NCI-H2107 (cell line): Measurements from ENCODE around the gene CFAP77.
"Not testable (repeated sequence)": the region's sequence is repeated elsewhere in the genome, so short reads cannot be mapped to it uniquely, and the experiment has no call there.

Experiments used
- DNase-seq: peaks from one replicate; lab custom pipeline; 2025; lab: John Stamatoyannopoulos, UW

Gene CFAP77

DNA sequence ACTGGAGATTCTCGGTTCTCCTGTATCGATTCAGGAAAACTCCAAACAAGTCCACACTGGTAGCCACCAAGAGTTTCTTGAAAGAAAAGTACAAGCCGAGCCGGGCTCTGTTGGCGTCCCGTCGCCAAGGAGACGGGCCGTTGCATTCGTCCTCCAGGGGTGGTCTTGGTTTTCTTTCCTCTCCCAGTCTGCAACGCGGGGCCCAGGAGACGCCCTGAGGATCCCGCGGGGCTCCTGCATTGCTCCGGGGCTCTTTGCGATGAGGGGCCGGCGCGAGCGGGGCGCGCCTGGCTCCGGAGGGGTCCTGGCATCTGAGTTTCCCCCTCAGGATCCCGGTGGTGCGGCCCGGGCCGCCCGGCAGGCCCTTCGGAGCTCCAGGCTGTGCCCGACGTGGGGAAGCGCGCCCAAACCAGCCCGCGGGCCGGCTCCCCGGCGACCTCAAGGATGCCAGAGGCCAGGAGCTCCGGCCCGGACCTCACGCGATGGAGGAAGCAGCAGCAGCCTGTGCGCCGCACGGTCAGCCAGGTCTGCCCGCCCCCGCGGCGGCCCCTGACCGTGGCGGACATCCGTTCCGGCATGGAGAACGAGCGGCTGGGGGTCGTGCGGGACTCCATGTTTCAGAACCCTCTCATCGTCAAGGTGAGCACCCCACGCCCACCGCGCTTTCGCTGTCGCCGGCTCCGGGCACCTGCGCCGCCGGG is at the start of gene CFAP77:
Gene CFAP77 (plus strand): TSS at position 384 of the 701 bp plus-strand sequence. CDS start 61 bp downstream, at position 445.
- no peak for DNase-seq

DNA sequence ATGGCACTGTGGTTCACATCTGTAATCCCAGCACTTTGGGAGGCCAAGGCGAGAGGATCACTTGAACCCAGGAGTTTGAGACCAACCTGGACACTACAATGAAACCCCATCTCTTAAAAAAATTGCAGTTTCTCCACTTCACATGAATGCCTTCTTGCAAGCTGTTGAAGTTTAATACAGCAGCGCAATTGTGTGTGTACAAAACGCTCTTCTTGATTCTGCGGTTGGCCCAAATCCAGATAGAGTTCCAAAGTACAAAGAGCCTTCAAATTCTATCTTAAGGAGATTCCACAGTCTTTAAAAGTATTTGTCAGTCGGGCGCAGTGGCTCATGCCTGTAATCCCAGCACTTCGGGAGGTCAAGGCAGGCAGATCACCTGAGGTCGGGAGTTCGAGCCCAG is 45.9 kb upstream of the CFAP77 start:
- DNase-seq, result no peak

DNA sequence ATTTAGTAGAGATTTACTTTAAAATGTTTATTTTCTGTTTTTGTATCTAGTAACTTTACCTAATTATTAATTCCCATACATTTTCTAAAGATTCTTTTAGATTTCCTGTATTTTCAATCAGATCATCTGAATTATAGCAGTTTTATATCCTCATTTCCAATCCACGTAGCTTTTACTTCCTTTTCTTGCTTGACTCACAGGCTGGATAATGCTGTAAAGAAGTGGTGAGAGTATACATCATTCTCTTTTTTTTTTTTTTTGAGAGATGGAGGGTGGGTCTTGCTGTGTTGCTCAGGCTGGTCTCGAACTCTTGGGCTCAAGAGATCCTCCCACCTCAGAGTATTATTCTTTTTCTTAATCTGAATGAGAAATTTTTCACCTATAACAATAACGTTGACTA is 44.0 kb upstream of the CFAP77 start:
- DNase-seq, result no peak

DNA sequence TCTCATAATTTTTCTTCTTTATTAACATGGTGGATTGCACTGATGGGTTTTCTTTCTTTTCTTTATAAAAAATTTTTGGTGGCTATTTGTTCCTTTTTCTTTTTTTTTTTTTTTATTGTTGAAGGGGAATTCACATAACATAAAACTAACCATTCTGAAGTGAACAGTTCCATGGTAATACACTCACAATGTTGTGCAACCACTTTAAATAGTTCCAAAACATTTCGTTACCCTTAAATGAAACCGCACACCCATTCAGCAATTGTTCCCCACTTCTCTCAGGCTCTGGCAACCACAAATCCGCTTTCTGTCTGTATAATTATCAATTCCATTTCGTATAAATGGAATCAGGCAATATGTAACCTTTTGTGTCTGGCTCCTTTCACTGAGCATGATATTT is 43.5 kb upstream of the CFAP77 start:
- peak; percentile 3 for DNase-seq

DNA sequence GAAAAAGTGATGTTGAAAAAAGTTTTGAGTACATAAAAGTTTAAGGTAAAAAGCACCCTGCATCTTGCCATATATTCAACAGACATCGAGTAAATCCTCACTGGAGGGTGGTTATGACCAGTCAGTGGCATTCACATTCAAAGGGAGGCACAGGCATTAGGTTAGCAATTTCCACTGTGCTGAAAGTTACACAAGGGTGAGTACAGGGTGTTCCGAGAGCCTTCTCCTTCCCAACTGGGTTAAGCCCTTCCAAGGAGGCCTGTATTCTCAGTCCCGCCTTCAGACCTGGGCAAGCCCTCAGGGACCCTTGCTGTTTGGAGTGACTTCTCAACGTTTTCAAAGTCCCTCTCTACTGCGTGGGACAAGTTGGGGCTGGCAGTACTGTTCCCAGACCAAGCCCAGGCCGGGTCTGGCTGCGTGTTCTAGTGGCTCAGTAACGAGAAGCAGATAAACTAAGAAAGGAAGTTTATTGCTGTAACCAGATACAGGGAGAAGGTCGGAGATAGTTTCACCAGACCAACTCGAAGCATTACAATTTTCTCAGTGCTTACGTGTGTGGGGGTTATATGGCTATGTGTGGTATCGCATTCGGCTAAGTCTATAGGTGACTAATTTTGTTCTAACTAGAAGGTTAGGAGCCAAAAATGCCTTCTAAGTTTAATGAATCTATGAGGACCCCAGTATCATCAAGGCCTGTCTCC is 42.2 kb upstream of the CFAP77 start:
- DNase-seq, result no peak

GRCh38 chr9:132369421-132369820 is 40.6 kb upstream of the CFAP77 start:
- DNase-seq, result no peak

DNA sequence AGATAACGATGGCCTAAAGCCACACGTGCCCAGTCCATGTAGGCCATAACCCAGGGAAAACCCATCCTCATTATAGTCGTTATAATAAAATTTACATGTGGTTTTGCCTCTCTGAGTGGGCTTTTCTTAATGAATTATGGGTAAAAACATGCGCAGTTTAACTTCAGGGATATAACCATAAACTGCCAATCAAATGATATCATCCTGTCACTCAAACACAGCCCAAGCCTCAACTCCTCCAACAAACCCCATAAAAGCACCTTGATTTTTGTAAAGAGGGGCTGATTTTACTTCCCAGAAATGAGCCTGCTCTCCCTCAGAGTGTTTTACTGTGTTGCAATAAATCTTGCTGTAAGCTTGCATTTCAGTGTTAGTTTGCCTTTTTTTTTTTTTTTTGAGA is 39.4 kb upstream of the CFAP77 start:
- no peak for DNase-seq

DNA sequence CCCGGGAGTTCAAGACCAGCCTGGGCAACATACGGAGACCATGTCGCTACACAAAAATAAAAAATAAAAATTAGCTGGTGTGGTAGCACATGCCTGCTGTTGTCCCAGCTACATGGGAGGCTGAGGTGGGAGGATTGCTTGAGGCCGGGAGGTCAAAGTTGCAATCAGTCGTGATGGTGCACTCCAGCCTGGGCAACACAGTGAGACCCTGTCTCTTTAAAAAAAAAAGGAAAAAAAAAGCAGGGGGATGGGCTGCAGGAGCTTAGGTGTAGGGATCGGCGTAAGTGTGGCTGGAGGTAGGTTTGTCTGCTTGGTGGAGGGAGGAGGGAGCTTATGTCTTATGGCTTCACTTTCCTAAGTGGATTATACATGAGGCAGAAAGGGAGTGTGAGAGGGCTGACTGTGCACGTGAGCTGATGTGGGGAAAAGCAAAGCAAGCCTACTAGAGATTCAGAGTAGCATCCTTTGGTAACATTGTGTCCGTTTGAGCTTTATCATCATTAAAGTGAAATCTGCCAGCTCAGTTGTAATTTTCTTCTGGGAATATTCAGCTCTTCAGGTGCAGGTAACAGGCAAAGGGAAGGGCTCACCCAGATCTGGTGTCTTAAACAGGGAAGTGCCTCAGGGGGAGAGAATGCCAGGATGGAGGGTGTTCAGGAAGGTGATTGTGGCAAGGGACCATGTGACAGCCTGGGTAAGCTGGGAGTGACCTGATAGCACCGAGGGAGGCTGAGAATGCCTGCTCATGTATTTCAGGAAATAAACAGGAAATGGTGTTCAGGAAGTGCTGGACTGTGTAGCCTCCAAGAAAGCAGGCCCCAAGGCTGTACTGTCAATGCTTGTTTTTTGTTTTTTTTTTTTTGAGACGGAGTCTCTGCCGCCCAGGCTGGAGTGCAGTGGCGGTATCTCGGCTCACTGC is 37.6 kb upstream of the CFAP77 start:
- DNase-seq, result no peak

DNA sequence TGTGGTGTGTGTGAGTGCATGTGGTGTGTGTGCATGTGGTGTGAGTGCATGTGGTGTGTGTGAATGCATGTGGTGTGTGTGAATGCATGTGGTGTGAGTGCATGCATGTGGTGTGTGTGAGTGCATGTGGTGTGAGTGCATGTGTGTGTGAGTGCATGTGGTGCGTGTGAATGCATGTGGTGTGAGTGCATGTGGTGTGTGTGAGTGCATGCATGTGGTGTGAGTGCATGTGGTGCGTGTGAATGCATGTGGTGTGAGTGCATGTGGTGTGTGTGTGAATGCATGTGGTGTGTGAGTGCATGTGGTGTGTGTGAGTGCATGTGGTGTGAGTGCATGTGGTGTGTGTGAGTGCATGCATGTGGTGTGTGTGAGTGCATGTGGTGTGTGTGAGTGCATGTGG is 32.2 kb upstream of the CFAP77 start:
- not testable (repeated sequence) for DNase-seq

GRCh38 chr9:132378416-132378815 is 31.6 kb upstream of the CFAP77 start:
- not testable (repeated sequence) for DNase-seq

GRCh38 chr9:132381966-132382541 is 28.0 kb upstream of the CFAP77 start:
- no peak for DNase-seq

- DNase-seq, result no peak
Observed at GRCh38 chr9:132383462-132383883, 26.5 kb upstream of the CFAP77 start.

GRCh38 chr9:132384376-132384775 is 25.6 kb upstream of the CFAP77 start:
- no peak for DNase-seq

GRCh38 chr9:132387133-132387532 is 22.9 kb upstream of the CFAP77 start:
- DNase-seq, result no peak

DNA sequence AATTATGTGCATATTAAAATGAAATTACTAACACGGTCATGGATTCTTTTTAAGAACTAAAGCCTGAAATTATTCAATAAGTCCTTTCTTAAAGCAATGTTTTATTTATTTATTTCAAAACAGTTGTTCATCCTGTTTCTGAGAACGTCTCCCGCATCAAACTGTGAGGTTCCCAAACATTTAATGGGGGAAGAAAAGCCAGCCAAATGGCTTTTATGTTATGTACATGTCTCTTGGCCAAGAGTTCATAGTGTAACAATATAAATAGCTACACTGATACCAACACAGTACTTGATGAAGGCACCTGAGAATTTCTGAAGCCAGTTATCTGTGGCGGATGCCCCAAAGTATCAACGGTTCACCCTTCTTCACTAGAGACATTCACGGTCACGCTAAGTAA is 19.0 kb upstream of the CFAP77 start:
- DNase-seq, result no peak

DNA sequence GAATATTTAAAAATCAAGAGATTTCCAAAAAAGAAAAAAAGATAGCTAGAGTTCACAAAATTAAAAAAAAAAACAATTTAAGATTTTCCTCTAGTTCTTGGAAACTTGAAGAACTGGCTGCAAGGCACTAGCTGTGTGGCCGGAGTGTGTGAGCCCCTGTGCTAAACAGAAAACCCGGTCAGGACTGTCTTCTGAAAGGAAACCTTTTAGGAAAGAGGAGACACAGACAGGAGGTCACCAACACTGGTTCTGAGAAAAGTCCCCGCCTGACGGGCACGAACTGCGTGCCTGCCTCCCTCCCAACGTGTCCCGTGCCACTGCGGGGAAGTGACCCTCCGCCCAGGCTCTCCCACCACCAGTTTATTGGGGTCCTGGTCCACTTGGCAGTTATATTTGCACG is 18.6 kb upstream of the CFAP77 start:
- no peak for DNase-seq

DNA sequence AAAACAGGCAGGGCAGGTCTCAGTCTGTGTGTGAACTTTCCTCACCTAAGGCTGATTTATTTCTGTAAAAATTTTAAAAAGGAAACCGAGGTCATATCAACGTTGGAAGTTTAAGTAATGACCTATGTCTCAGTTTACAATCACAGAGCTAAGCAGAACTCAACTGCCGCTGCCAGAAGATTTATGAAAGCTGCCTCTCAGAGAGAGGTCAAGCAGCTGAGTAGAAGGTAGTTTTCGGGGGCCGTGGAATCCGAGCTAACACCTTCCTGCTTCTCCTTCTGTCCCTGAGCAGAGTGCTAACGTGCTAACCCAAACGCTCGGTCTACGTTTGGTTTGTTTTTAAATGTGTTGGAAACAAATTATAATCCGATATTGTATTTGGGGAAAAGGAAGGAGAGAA is 14.5 kb upstream of the CFAP77 start:
- no peak for DNase-seq

DNA sequence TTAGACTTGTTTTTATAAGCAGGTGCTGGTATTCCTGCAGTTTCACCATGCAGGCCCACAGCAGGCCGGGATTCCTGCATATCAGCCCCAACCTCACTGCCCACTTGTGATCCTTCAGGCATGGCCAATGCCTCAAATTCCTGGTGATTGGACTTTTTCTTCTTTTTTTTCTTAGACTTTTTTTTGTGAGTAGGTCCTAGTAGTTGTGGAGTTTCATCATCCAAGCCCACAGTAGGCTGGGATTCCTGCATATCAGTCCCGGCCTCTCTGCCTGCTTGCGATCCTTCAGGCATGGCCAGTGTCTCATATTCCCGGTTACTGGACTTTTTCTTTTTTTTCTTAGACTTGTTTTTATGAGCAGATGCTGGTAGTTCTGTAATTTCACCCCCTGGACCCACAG is 8.2 kb upstream of the CFAP77 start:
- no peak for DNase-seq

DNA sequence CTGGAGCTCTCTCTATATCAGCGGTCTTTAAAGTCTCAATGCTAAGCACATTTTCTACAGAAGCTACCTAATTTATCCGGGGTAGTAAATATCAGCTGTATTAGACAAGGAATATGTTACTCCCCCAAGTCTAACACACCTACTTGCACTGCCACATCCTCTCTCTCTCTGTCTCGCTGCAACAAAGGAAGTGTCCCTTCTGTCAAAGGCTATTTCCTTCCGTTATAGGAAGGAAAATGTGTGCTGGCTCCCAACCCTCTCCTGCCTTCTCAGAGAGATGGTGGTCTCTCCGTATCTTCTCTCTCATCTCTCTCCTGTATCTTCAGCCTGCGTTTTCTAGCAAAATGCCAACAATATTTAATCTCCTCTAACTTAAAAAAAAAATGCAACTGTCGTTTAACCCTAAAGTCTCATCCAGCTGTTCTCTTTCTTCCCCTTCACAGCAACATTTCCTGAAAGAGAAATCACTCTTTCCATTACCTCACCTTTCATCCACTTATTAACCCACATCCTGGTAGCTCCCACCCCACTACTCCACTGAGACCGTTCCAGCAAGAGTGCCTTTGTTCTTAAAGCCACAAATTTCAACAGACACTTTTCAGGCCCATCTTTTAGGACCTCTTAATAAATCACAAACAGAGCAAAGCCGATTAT is 5.7 kb upstream of the CFAP77 start:
- no peak for DNase-seq

DNA sequence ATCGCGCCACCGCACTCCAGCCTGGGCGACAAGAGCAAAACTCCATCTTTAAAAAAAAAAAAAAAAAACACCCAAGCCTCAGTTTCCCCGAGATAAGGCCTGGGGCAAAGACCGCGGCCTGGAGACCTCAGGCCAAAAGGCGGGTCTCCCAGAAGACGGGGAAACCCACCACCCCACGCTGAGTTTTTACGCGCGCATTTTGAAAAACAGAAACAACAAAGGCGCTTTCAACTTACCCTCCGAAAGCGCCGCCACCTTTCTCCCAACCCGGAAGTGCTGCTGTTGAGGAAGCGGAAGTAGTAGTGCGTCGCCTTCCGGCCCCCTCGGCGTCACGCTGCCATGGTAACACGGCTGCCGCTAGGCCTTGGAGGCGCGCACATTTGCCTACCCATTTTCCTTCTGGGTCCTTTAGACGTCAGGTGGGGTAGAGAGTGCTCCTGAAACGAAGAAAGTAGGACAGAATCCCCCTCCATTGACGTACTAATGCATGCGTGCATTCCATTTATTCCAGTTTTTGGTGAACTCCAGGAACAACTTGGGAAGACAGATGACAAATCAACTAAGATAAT is 3.4 kb upstream of the CFAP77 start, which contains the start of gene TTF1:
Gene TTF1 (minus strand): TSS at position 287 of the 569 bp plus-strand sequence. CDS start 4,019 bp downstream, outside the sequence.
- DNase-seq, result peak; percentile 65

DNA sequence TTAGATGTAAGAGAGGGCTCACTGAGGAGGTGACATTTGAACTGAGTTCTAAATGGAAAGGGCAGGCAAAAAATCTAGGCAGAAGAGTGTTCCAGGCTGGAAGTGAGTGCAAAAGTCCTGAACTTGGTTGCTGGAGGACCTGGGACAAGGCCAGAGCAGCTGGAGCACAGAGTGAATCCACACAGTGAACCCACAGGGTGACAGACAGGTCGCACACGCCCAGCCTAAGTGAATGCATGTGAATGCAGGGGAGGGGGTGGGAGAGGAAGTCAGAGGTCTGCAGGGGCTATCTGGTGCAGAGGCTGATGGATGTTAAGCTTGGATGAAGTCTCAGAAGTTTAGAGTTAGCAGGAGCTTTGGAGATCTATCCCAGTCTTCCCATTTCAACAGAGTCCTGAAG is 2.8 kb upstream of the CFAP77 start:
- no peak for DNase-seq
